IPS-18c (cell line): ENCODE data around the gene PSAT1.

Experiments used
- H3K4me3 ChIP-seq: 2 replicates; pipeline ENCODE4 v1.7.0; 2013; ENCODE audit warnings: low read depth, mild to moderate bottlenecking, low read length, moderate library complexity; ENCODE audit not compliant: insufficient read depth
- H3K9me3 ChIP-seq: one replicate; pipeline ENCODE4 v1.6.1; 2013; ENCODE audit warnings: mild to moderate bottlenecking, low read length, moderate library complexity; ENCODE audit not compliant: control insufficient read depth, insufficient read depth

PSAT1 gene

DNA sequence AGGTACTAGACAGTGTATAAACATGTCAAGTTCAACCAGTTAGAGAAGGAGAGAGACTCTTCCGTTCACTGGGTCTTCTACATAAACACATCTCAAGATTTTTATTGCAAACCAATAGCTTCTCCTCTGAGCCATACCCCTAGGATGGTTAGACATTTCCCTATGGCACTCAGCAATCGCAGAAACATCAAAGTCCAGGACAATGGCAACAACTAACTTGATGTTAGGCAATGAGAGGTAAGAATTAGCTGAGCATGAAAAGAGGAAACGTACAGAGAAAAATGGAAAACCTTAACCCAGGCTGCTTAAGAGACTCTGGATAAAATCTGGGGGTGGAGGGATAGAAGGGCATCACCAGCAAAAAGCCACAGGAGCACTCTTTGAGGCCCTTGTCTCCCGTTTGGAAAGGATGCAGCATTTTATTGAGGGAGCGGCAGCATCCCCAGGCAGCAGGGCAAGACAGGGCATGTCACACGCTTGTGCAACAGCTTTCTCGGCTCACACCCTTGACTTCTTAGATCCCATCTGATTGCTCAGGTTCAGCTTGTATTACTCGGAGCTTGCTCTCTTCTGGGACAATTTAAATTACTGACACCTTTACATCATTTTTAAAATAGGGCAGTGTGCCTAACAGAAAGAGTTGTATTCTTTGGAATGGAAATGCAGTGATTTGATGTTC, 8.6 kb upstream of the PSAT1 start:
- H3K9me3 ChIP-seq = no peaks in the 10 kb centered on the region
- H3K4me3 ChIP-seq = no peak overlapping the region

GRCh38 chr9:78289474-78289873, 7.5 kb upstream of the PSAT1 start:
- Histone ChIP-seq H3K4me3 (no peak overlapping the region), H3K9me3 (no peaks in the 10 kb centered on the region)

- H3K4me3 ChIP-seq = no peak overlapping the region
- no peaks in the 10 kb centered on the region for H3K9me3 ChIP-seq
These were observed 5.5 kb upstream of the PSAT1 start for GRCh38 chr9:78291240-78291925.

GRCh38 chr9:78292026-78292425, 4.9 kb upstream of the PSAT1 start:
- no peak overlapping the region for H3K4me3 ChIP-seq

DNA sequence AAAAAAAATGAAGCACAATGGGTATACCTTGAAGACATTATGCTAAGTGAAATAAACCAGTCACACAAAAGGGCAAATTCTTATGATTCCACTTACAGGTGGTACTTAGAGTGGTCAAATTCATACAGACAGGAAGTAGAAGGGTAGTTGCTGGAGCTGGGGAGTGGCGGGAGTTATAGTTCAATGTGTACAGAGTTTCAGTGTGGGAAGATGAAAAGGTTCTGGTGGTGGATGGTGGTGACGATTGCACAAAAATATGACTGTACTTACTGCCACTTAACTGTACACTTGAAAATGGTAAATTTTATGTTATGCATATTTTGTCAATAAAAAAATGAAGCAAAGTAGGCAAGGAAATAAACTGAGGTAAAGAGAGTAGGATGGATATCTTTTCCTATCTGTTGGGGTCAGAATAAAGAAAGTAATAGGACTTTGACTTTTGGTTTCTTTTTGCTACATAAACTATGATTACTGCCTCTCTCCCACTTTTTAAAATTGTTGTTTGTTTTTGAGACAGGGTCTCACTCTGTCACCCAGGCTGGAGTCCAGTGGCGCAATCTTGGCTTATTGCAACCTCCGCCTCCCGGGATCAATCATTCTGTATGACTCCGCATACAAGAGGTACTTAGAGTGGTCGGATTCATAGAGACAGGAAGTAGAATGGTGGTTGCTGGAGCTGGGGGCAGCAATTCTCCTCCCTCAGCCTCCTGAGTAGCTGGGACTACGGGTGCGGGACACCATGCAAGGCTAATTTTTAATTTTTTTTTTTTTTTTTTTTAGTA, 4.0 kb upstream of the PSAT1 start:
- H3K9me3 ChIP-seq = no peaks in the 10 kb centered on the region
- H3K4me3 ChIP-seq = no peak overlapping the region

More at GRCh38 chr9:78292026-78292425, 4.9 kb upstream of the PSAT1 start:
- no peaks in the 10 kb centered on the region for H3K9me3 ChIP-seq

- Histone ChIP-seq H3K9me3 (no peaks in the 10 kb centered on the region), H3K4me3 (no peak overlapping the region)
These were observed 2.4 kb upstream of the PSAT1 start for GRCh38 chr9:78294290-78295176.

- H3K4me3 ChIP-seq = no peak overlapping the region
- H3K9me3 ChIP-seq = no peaks in the 10 kb centered on the region
These were observed 1.7 kb upstream of the PSAT1 start for GRCh38 chr9:78295177-78295575.

GRCh38 chr9:78295731-78296130, 1.2 kb upstream of the PSAT1 start:
- H3K4me3 ChIP-seq = peak overlapping the region; percentile 100; the same call in 1 of the 2 replicates
- H3K9me3 ChIP-seq = no peaks in the 10 kb centered on the region

GRCh38 chr9:78296201-78296892, 578 bp upstream of the PSAT1 start:
- Histone ChIP-seq H3K4me3 (peak overlapping the region; percentile 100), H3K9me3 (no peaks in the 10 kb centered on the region)

GRCh38 chr9:78297672-78297961, 692 bp downstream of the PSAT1 start:
- H3K9me3 ChIP-seq = no peaks in the 10 kb centered on the region
- peak overlapping the region; percentile 100 for H3K4me3 ChIP-seq

GRCh38 chr9:78298046-78298765, 1.3 kb downstream of the PSAT1 start:
- Histone ChIP-seq H3K4me3 (peak overlapping the region; percentile 100), H3K9me3 (no peaks in the 10 kb centered on the region)

DNA sequence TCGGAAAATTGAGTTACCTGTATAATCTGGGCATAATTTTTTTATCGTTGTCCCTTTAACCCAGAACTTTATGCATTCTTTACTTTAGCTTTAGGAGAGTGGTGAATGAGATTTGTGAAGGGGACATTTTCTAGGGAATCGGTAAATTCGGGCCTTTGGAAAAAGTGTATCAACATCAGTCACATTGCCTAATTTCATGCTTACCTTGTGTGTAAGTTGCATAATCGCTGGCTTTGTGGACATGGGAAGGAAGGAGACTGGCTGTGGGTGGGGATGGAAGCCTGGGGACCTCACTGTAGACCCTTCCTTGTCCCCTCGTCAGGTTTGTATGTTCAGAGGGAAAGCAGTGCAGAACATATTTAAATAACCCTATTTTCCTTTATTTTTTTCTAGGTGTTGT, 3.3 kb downstream of the PSAT1 start:
- Histone ChIP-seq H3K9me3 (no peaks in the 10 kb centered on the region), H3K4me3 (no peak overlapping the region)

GRCh38 chr9:78301466-78301865, 4.5 kb downstream of the PSAT1 start:
- Histone ChIP-seq H3K9me3 (no peaks in the 10 kb centered on the region), H3K4me3 (no peak overlapping the region)

GRCh38 chr9:78303377-78304062, 6.6 kb downstream of the PSAT1 start:
- Histone ChIP-seq H3K9me3 (no peaks in the 10 kb centered on the region), H3K4me3 (no peak overlapping the region)

DNA sequence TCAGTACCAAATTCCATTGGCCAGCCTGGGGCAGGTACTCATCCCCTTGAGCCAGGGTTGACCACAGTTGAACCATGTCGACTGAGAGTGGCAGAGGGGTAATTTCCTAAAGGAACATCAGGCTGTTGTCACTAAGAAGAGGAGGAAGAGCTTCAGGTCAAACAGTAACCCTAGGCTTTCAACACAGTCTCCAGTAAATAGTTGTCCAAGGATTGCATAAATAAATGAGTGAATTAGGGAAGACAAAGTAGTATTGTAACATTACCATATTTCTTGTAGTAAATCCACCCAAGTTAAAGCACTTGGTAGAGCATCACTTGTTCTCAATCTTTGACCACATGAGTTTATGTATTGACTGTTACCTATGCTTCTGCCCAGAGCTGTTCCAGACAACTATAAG, 7.4 kb downstream of the PSAT1 start:
- Histone ChIP-seq H3K9me3 (peaks cover 2% of the 10 kb centered on the region), H3K4me3 (no peak overlapping the region)
